Liver (tissue), 9 donors: ENCODE data around the gene ZNRF3. TPM values are rescaled to one million over a fixed set of nuclear protein-coding genes. Genes with fewer than 3 reads are reported as not detected.

ENCODE experiments used
- DNase-seq: peaks from one replicate; pipeline ENCODE4 v3.0.0-alpha.2; 2017; ENCODE audit warnings: low spot score
- H3K27ac ChIP-seq, 2 donors: one replicate each; pipeline ENCODE4 v1.7.0; 2013; ENCODE audit warnings: inconsistent platforms in 2 of 2, low read length in 2 of 2, control low read depth in 1 of 2, low read depth in 1 of 2, mild to moderate bottlenecking in 1 of 2
- H3K27me3 ChIP-seq, 4 donors: one replicate each; pipeline versions ENCODE4 v1.6.1 to v1.7.0; 2013; ENCODE audit warnings: low read length in 3 of 4, inconsistent platforms in 1 of 4, mild to moderate bottlenecking in 1 of 4, moderate library complexity in 1 of 4; ENCODE audit not compliant: control insufficient read depth in 4 of 4, insufficient read depth in 4 of 4
- H3K36me3 ChIP-seq, 4 donors: one replicate each; pipeline versions ENCODE4 v1.6.1 to v1.7.0; 2013; ENCODE audit warnings: low read length in 3 of 4, mild to moderate bottlenecking in 3 of 4, low read depth in 1 of 4, moderate library complexity in 1 of 4; ENCODE audit not compliant: control insufficient read depth in 4 of 4, insufficient read depth in 3 of 4
- H3K4me1 ChIP-seq, 4 donors: one replicate each; pipeline versions ENCODE4 v1.6.1 to v1.7.0; 2013; ENCODE audit warnings: low read length in 3 of 4, mild to moderate bottlenecking in 3 of 4, moderate library complexity in 1 of 4; ENCODE audit not compliant: control insufficient read depth in 4 of 4, insufficient read depth in 4 of 4
- H3K4me3 ChIP-seq, 3 donors: one replicate each; pipeline versions ENCODE4 v1.6.1 to v1.7.0; 2013; ENCODE audit warnings: low read length in 3 of 3, control low read depth in 1 of 3, low read depth in 1 of 3, mild to moderate bottlenecking in 1 of 3
- H3K9ac ChIP-seq, 2 donors: one replicate each; pipeline ENCODE4 v1.7.0; 2013; ENCODE audit warnings: low read length in 2 of 2, mild to moderate bottlenecking in 2 of 2, moderate library complexity in 2 of 2, control low read depth in 1 of 2, low read depth in 1 of 2
- H3K9me3 ChIP-seq, 4 donors: one replicate each; pipeline versions ENCODE4 v1.6.1 to v1.7.0; 2013; ENCODE audit warnings: low read length in 3 of 4; ENCODE audit not compliant: control insufficient read depth in 4 of 4
- ATF3 ChIP-seq: IDR thresholded peaks from 2 replicates; pipeline ENCODE4 v1.6.1; 2016; ENCODE audit warnings: antibody characterized with exemption
- EGR1 ChIP-seq, 2 donors: IDR thresholded peaks; 2 replicates each; pipeline ENCODE4 v1.6.1; 2016 to 2018; ENCODE audit warnings: antibody characterized with exemption in 2 of 2, low read depth in 2 of 2
- FOXA2 ChIP-seq: IDR thresholded peaks from 2 replicates; pipeline ENCODE4 v1.6.1; 2016; ENCODE audit warnings: antibody characterized with exemption
- GABPA ChIP-seq, 2 donors: IDR thresholded peaks in 1 of 2; conservative IDR thresholded peaks in 1 of 2; 2 replicates each; pipeline ENCODE4 v1.6.1; 2016; ENCODE audit warnings: antibody characterized with exemption in 2 of 2, mild to moderate bottlenecking in 1 of 2, moderate library complexity in 1 of 2
- HNF4A ChIP-seq, 2 donors: conservative IDR thresholded peaks; 2 replicates each; pipeline ENCODE4 v1.6.1; 2016; ENCODE audit warnings: antibody characterized with exemption in 2 of 2, mild to moderate bottlenecking in 2 of 2
- JUND ChIP-seq, 2 donors: IDR thresholded peaks; 2 replicates each; pipeline ENCODE4 v1.6.1; 2016; ENCODE audit warnings: antibody characterized with exemption in 2 of 2
- MAX ChIP-seq: IDR thresholded peaks from 2 replicates; pipeline ENCODE4 v1.6.1; 2016; ENCODE audit warnings: antibody characterized with exemption
- NR2F2 ChIP-seq: IDR thresholded peaks from 2 replicates; pipeline ENCODE4 v1.6.1; 2016; ENCODE audit warnings: antibody characterized with exemption
- RAD21 ChIP-seq, 2 donors: IDR thresholded peaks; 2 replicates each; pipeline ENCODE4 v1.6.1; 2016; ENCODE audit warnings: antibody characterized with exemption in 2 of 2, mild to moderate bottlenecking in 2 of 2
- REST ChIP-seq: IDR thresholded peaks from 2 replicates; pipeline ENCODE4 v1.6.1; 2016; ENCODE audit warnings: antibody characterized with exemption, mild to moderate bottlenecking
- RXRA ChIP-seq, 2 donors: IDR thresholded peaks; 2 replicates each; pipeline ENCODE4 v1.6.1; 2017 to 2018; ENCODE audit warnings: antibody characterized with exemption in 2 of 2, mild to moderate bottlenecking in 1 of 2
- TAF1 ChIP-seq: conservative IDR thresholded peaks from 2 replicates; pipeline ENCODE4 v1.6.1; 2016; ENCODE audit warnings: antibody characterized with exemption, mild to moderate bottlenecking
- YY1 ChIP-seq: IDR thresholded peaks from 2 replicates; pipeline ENCODE4 v1.6.1; 2016; ENCODE audit warnings: antibody characterized with exemption, mild to moderate bottlenecking
- WGBS: extraction: QIAGEN DNeasy Blood & Tissue Kit; methylation state at CpG from one replicate; pipeline ENCODE4 v1.1.7; 2013; 5-methylcytosine and 5-hydroxymethylcytosine counted together
- polyA plus RNA-seq, 2 donors: library from polyadenylated mRNA; stranded (reverse) in 1 of 2; unstranded in 1 of 2; fragments of 200-250 nt in 1 of 2; fragments of >200 nt in 1 of 2; fragmentation: Nextera tagmentation in 1 of 2; extraction: Ambion mirVana in 1 of 2; gene quantifications; one replicate each; pipeline versions ENCODE4 v1.2.1 to v1.2.3, GENCODE V29; 2013 to 2015
- total RNA-seq, 2 donors: library from RNA; depleted of rRNA; stranded (reverse); fragments of >200 nt; gene quantifications; one replicate each; pipeline ENCODE4 v1.2.3, GENCODE V29; 2014
- TF ChIP-seq, protein P1 (sequence below): IDR thresholded peaks from 2 replicates; pipeline ENCODE4 v1.6.1; 2016; ENCODE audit warnings: antibody characterized with exemption
- donor health status: healthy.
- donor health status: healthy.
- donor health status: healthy.
- donor health status: healthy.
- donor health status: healthy.

The ZNRF3 gene
- total and polyA plus RNA-seq, 4 donors = 2.2 to 5.9 (median 4.7) TPM

- Histone ChIP-seq H3K4me3 (no peak overlapping the region), H3K9me3 (no peaks in the 10 kb centered on the region), H3K36me3 (no peaks in the 10 kb centered on the region), H3K4me1 (peaks cover 0 to 16% (median 11%) of the 10 kb centered on the region in 4 donors), H3K9ac (no peak overlapping the region), H3K27ac (no peak overlapping the region), H3K27me3 (no peaks in the 10 kb centered on the region)
- no peak for TF ChIP-seq MAX
- TF ChIP-seq, protein P1, sequence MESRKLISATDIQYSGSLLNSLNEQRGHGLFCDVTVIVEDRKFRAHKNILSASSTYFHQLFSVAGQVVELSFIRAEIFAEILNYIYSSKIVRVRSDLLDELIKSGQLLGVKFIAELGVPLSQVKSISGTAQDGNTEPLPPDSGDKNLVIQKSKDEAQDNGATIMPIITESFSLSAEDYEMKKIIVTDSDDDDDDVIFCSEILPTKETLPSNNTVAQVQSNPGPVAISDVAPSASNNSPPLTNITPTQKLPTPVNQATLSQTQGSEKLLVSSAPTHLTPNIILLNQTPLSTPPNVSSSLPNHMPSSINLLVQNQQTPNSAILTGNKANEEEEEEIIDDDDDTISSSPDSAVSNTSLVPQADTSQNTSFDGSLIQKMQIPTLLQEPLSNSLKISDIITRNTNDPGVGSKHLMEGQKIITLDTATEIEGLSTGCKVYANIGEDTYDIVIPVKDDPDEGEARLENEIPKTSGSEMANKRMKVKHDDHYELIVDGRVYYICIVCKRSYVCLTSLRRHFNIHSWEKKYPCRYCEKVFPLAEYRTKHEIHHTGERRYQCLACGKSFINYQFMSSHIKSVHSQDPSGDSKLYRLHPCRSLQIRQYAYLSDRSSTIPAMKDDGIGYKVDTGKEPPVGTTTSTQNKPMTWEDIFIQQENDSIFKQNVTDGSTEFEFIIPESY = no peak
- no peak for TF ChIP-seq YY1
- no peak for TF ChIP-seq ATF3
- TF ChIP-seq EGR1 (IDR thresholded peaks at IDR 0.05; ENCODE audit: low read depth in 2 of 2) = no peak
- no peak for TF ChIP-seq HNF4A (conservative IDR thresholded peaks at IDR 0.05)
- no peak for TF ChIP-seq RXRA (IDR thresholded peaks at IDR 0.05)
- TF ChIP-seq TAF1 = no peak
- no peak for TF ChIP-seq NR2F2
- no peak for TF ChIP-seq REST
- no peak for DNase-seq
- WGBS = 97% methylated on average over 2 of the region's 2 CpGs
These were observed 203.6 kb downstream of the ZNRF3 start for GRCh38 chr22:29087012-29087411.

GRCh38 chr22:29088809-29089208 lies 205.4 kb downstream of the ZNRF3 start:
- Histone ChIP-seq H3K27me3 (no peaks in the 10 kb centered on the region), H3K9ac (no peak overlapping the region), H3K36me3 (no peaks in the 10 kb centered on the region), H3K27ac (no peak overlapping the region), H3K4me3 (no peak overlapping the region), H3K9me3 (no peaks in the 10 kb centered on the region), H3K4me1 (peaks cover 0 to 23% (median 15%) of the 10 kb centered on the region in 4 donors)
- TF ChIP-seq GABPA (IDR thresholded peaks at IDR 0.05 in 1 of 2, conservative IDR thresholded peaks at IDR 0.05 in 1 of 2) (no peak), MAX (no peak), RXRA (IDR thresholded peaks at IDR 0.05) (no peak), RAD21 (IDR thresholded peaks at IDR 0.05) (no peak), YY1 (no peak), NR2F2 (no peak), JUND (IDR thresholded peaks at IDR 0.05) (no peak), FOXA2 (no peak)
- TF ChIP-seq, protein P1 = no peak
- 98% methylated on average over 3 of the region's 3 CpGs for WGBS
- no peak for DNase-seq
